Calu3 (cell line): Measurements from ENCODE around the gene RPS17. TPM values are rescaled to one million over a fixed set of nuclear protein-coding genes. Genes with fewer than 3 reads are reported as not detected.

Source experiments
- BruUV-seq: library from RNA; stranded (reverse); fragments of 400-500 nt; replicated peaks from 2 replicates; lab custom pipeline; 2021; lab: Mats Ljungman, UMichigan
- CTCF ChIA-PET: fragments of 300-600 bp; sonication (Branson Sonifier 250); formaldehyde crosslinking; loops from one replicate; lab custom pipeline; 2022; ENCODE audit warnings: antibody characterized with exemption; lab: Charles Lee
- DNase-seq: peaks from one replicate; pipeline ENCODE4 v3.0.0; 2022
- H3K27ac Mint-ChIP-seq: one replicate; pipeline ENCODE4 v1.8.0; 2022; ENCODE audit warnings: mixed read lengths; ENCODE audit not compliant: unreplicated experiment
- H3K27me3 Mint-ChIP-seq: one replicate; pipeline ENCODE4 v1.8.0; 2022; ENCODE audit warnings: mixed read lengths; ENCODE audit not compliant: unreplicated experiment
- H3K36me3 Mint-ChIP-seq: one replicate; pipeline ENCODE4 v1.8.0; 2022; ENCODE audit warnings: mild to moderate bottlenecking, moderate library complexity, mixed read lengths; ENCODE audit not compliant: insufficient read depth, unreplicated experiment
- H3K4me1 Mint-ChIP-seq: one replicate; pipeline ENCODE4 v1.8.0; 2022; ENCODE audit warnings: mild to moderate bottlenecking, low read depth, mixed read lengths; ENCODE audit not compliant: unreplicated experiment
- H3K4me3 Mint-ChIP-seq: one replicate; pipeline ENCODE4 v1.8.0; 2022; ENCODE audit warnings: mild to moderate bottlenecking, low read depth, moderate library complexity, mixed read lengths; ENCODE audit not compliant: unreplicated experiment
- H3K9me3 Mint-ChIP-seq: one replicate; pipeline ENCODE4 v1.8.0; 2022; ENCODE audit warnings: low read depth, mixed read lengths; ENCODE audit not compliant: unreplicated experiment
- intact Hi-C: fragments of 100-400 bp; cut with micrococcal nuclease; formaldehyde crosslinking; loops from one replicate; pipeline ENCODE4 v1.10.0; 2022; ENCODE audit not compliant: unreplicated experiment
- total RNA-seq: library from RNA; stranded (reverse); gene quantifications from 2 replicates; pipeline ENCODE4 v1.2.3, GENCODE V29; 2022
- TF ChIP-seq, protein P1 (sequence below): fragments of 200-600 bp; IDR thresholded peaks from one replicate; pipeline ENCODE4 v1.8.0; 2022; ENCODE audit warnings: antibody characterized with exemption; ENCODE audit not compliant: unreplicated experiment

The RPS17 gene
- total RNA-seq, 1 experiment from 2014 or later, result 1,695 TPM

- Mint-ChIP-seq H3K4me3 (no peak overlapping the region), H3K36me3 (no peaks in the 10 kb centered on the region), H3K27me3 (peaks cover 25% of the 10 kb centered on the region), H3K27ac (no peak overlapping the region), H3K9me3 (no peaks in the 10 kb centered on the region), H3K4me1 (no peaks in the 10 kb centered on the region)
- no TSS peak for BruUV-seq
- DNase-seq, result no peak
- TF ChIP-seq, protein P1, sequence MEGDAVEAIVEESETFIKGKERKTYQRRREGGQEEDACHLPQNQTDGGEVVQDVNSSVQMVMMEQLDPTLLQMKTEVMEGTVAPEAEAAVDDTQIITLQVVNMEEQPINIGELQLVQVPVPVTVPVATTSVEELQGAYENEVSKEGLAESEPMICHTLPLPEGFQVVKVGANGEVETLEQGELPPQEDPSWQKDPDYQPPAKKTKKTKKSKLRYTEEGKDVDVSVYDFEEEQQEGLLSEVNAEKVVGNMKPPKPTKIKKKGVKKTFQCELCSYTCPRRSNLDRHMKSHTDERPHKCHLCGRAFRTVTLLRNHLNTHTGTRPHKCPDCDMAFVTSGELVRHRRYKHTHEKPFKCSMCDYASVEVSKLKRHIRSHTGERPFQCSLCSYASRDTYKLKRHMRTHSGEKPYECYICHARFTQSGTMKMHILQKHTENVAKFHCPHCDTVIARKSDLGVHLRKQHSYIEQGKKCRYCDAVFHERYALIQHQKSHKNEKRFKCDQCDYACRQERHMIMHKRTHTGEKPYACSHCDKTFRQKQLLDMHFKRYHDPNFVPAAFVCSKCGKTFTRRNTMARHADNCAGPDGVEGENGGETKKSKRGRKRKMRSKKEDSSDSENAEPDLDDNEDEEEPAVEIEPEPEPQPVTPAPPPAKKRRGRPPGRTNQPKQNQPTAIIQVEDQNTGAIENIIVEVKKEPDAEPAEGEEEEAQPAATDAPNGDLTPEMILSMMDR, result no peak
- CTCF ChIA-PET, result no interaction called here
- intact Hi-C loops, result no loop called here
These were observed 30.7 kb upstream of the RPS17 start for GRCh38 chr15:82570721-82571508.

DNA sequence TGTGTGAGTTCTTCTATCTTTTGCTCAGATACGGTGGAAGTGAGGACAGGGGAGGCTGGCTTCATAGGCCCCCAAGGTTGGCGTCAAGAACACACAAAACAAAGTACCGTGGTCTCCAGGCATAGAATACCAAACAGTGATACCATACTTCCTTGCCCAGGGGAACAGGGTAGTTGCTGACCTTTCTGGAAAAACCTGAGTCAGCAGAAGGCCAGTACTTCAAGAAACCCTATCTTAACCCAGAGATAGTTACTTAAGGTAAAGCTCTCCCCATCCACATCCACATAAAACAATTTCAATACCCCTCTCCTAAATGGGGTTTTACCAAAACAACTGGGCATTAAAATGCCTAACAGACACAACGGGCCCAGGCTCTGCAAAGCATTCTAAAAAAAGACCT lies 29.6 kb upstream of the RPS17 start:
- no peak overlapping the region for H3K4me3 Mint-ChIP-seq
- TF ChIP-seq, protein P1, result no peak
- CTCF ChIA-PET, result no interaction called here
- intact Hi-C loops, result no loop called here
- no peak overlapping the region for H3K27ac Mint-ChIP-seq
- H3K27me3 Mint-ChIP-seq, result peaks cover 25% of the 10 kb centered on the region
- H3K36me3 Mint-ChIP-seq, result no peaks in the 10 kb centered on the region
- no peak for DNase-seq
- no TSS peak for BruUV-seq
- H3K4me1 Mint-ChIP-seq, result no peaks in the 10 kb centered on the region
- no peaks in the 10 kb centered on the region for H3K9me3 Mint-ChIP-seq

- H3K27me3 Mint-ChIP-seq, result peaks cover 20% of the 10 kb centered on the region
- no TSS peak for BruUV-seq
- CTCF ChIA-PET, result interaction anchor here (0.6 kb wide), 1 partner anchor 11 kb away, joined by 7 read pairs; no protein-coding TSS in a partner anchor
- intact Hi-C loops, result no loop called here
- no peak overlapping the region for H3K27ac Mint-ChIP-seq
- no peak for DNase-seq
- no peaks in the 10 kb centered on the region for H3K9me3 Mint-ChIP-seq
- TF ChIP-seq, protein P1, result no peak
- H3K4me3 Mint-ChIP-seq, result no peak overlapping the region
- H3K36me3 Mint-ChIP-seq, result no peaks in the 10 kb centered on the region
- H3K4me1 Mint-ChIP-seq, result no peaks in the 10 kb centered on the region
These were observed 28.7 kb upstream of the RPS17 start for GRCh38 chr15:82568986-82569385.

DNA sequence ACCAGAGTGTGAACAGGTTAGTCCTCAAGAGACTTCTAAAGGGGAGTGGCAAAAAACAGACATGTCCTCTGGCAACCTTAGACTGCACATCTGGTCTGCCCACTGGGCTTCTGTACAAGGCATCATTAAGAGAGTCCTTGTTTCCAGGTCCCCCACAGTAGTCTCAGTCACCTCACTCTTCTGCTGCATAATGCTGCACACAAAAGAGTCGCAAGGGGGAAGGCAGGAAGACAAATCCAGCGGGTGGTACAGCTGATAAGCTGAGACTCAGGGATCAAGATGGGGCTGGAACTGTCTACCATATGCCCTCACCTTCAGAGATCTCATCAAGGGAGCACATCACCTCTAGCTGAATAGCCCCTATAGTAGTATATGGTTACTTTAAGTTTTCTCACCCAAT lies 27.4 kb upstream of the RPS17 start:
- TF ChIP-seq, protein P1, result no peak
- H3K36me3 Mint-ChIP-seq, result no peaks in the 10 kb centered on the region
- H3K4me3 Mint-ChIP-seq, result no peak overlapping the region
- CTCF ChIA-PET, result interaction anchor here (1.6 kb wide), 1 partner anchor 10 kb away, joined by 4 read pairs; no protein-coding TSS in a partner anchor
- peaks cover 7% of the 10 kb centered on the region for H3K27me3 Mint-ChIP-seq
- intact Hi-C loops, result no loop called here
- H3K4me1 Mint-ChIP-seq, result no peaks in the 10 kb centered on the region
- BruUV-seq, result no TSS peak
- H3K27ac Mint-ChIP-seq, result no peak overlapping the region
- H3K9me3 Mint-ChIP-seq, result no peaks in the 10 kb centered on the region
- no peak for DNase-seq
